Limb (tissue), 2 donors: ENCODE measurements around the gene PRDM2.

ENCODE experiments used
- DNase-seq, 2 donors: peaks; one replicate each; pipeline ENCODE4 v3.0.0-alpha.2; 2016; ENCODE audit errors: extremely low spot score in 2 of 2

PRDM2 gene

DNA sequence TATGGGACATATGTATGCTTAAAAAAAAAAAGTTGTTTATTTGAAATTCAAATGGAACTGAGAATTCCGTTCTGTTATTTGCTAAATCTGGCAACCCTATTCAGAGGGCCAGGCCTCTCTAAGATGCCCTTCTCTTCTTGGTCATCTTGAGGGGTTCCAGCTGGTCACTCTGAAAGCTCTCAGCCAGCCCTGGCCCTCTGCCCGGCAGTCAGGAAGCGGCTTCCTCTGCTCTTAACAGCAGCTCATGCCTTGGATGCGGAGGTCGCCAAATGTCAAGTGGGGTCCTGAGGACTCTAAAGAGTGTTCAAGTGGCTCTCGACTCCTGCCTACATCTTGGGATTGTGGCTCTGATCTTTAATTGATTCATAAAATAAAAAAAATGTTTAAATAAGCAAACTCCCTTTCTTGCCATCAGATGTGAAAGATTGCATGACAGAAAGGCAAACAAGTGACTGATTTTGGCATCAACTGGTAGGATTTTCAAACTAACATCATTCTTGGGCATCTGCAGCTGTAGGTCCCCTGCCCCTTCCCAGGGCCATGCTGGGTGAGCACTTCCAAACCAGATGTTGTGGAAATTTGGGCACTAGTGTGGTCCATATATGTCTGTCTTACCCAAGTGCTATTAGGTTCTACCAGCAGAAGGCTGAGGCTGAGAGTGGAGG, 130.8 kb downstream of the PRDM2 start:
- DNase-seq: no peak

DNA sequence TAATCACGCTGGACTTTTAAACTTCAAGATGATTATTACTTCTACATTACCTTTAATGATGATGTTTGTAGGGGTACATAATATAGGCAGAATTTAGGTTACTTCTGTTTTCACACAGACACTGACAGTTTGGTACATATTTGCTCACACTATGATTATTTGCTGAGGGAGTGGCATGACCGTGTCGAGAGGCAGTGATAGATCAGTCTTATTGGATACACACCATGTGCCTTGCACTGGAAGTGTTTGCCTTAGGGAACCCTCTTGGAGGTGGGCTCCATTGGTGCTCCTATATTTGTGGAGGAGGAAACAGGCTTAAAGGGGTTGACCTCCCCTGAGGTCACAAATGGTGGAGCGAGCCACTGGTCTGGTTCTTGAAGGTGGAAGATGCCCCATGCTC, 132.1 kb downstream of the PRDM2 start:
- DNase-seq: no peak

DNA sequence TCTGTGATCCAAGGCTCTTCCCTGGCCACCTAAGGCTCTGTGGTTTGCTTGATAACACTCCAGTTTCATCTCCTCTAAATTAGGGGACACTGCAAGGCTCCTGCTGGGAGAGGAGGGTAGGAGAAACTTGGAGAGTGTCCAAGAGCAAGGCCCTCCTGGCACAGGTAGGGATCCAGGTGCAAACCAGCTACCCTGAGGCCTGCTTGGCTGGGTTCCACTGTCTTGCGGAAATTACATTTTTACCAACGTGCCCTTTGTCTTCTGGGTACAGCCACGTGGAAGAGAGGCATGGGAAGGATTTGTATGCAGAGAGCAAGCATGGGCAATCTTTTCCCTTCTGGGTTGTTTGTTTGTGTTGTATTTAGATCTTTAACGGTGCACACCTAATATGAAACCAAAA, 132.5 kb downstream of the PRDM2 start:
- DNase-seq: no peak

DNA sequence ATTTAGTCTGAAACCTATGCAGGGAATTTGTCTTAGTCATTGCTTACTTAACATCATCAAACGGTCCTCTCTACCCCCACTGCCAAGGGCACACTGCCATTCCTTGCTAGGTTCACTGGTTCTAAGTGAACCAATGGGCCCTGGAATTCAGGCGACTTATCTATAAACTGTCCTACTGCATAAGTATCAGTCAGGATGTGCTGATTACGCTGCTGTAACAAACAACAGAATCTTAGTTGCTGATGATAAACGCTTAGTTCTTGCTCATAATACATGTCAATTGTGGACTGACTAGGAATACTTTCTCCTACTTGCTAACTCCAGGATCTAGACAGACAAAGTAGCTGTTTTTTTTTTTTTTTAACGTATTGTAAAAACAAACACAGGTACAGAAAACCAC, 136.1 kb downstream of the PRDM2 start:
- no peak for DNase-seq

DNA sequence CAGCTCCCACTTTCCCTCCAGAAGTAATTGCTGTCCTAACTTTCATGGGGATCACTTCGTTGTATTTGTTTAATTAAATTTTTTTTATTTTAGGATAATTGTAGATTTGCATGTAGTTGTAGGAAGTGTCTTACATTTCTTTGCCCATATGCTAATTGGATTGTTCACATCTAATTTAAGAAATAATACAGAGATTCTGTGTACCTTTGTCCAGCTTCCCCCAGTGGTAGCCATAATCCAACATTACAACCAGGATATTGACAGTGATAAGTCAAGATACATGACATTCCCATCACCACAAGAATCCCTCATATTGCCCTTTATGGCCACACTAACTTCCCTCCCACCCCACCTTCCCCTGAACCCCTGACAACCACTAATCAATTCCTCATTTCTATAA, 136.6 kb downstream of the PRDM2 start:
- no peak for DNase-seq

DNA sequence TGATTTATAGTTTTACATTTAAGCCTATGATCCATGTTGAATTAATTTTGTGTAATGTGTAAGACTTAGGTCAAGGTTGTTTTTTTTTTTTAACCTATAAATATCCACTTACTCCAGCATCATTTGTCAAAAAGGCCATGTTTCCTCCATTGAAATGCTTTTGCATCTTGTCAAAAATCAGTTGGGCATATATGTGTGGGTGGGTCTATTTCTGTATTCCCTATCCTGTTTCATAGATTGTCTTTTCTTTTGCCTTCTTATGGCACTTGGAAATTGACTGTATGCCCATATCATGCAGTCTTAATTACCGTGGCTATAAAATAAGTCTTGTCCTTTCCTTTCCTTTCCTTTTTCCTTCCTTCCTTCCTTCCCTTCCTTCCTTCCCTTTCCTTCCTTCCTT, 138.2 kb downstream of the PRDM2 start:
- no peak for DNase-seq

DNA sequence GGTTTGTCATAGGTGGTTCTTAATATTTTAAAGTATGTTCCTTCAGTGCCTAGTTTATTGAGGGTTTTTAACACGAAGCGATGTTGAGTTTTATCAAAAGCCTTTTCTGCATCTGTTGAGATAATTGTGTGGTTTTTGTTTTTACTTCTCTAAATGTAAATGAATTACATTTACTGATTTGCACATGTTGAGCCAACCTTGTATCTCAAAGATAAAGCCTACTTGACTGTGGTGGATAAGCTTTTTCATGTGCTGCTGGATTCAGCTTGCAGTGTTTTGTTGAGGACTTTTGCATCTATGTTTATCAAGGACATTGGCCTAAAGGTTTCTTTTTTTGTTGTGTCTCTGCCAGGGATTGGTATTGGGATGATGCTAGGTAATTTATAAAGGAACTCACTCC, 142.5 kb downstream of the PRDM2 start:
- no peak for DNase-seq

DNA sequence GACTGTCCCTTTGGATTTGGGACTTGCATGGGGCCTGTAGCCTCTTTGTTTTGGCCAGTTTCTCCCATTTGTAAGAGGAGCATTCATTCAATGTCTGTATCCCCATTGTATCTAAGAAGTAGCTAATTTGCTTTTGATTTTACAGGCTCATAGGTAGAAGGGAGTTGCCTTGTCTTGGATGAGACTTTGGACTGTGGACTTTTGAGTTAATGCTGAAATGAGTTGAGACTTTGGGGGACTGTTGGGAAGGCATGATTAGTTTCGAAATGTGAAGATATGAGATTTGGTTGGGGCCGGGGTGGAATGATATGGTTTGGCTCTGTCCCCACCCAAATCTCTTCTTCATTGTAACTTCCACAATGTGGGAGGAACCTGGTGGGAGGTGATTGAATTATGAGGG, 151.7 kb downstream of the PRDM2 start:
- DNase-seq: no peak

DNA sequence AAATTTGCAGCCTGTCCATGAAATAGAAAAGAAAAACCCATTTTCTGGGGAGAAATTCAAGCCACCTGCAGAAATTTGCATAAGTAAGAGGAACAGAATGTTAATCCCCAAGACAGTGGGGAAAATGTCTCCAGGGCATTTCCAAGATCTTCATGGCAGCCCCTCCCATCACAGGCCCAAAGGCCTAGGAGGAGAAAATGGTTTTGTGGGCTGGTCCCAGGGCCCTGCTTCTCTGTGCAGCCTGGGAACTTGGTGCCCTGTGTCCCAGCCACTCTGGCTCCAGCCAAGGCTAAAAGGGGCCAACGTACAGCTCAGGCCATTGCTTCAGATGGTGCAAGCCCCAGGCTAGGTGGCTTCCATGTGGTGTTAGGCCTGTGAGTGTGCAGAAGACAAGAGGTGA, 155.6 kb downstream of the PRDM2 start:
- DNase-seq: no peak

DNA sequence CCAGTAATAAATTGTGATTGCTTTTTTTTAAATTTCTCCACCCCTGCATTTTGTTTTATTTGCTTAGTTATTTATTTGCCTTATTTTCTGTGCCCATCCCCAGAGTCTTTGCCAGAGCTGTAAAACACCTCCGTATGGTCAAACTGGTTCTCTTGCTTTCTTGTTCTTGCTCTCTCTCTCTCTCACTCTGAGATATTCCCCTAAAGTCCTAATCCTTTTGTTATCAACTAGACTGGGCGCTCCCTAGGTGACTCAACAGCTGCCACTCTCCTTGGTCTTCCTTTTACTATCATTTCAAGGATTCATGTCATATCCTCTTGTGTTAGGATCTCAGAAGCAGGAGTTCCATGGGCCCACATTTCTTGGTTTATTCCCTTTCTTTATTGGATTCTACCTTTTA, 160.0 kb downstream of the PRDM2 start:
- no peak for DNase-seq

DNA sequence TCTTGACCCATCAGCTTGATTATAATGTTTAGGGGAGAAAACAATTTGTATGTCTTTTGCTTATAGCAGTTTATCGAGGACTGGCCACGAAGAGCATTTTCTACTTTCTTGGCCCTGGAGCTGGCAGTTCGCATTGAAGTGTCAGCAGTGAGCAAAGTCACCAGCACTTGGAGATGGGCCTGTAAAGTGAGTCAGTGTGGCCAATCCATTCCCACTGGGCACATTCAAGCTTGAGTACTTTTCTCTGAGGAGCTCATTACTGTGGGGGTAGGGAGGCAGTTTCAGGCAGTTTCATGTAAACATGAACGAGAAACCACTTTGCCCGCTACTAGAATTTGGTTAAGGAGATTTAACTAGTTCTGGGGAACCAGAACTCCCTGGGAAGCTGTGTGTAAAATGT, 164.8 kb downstream of the PRDM2 start:
- no peak for DNase-seq

DNA sequence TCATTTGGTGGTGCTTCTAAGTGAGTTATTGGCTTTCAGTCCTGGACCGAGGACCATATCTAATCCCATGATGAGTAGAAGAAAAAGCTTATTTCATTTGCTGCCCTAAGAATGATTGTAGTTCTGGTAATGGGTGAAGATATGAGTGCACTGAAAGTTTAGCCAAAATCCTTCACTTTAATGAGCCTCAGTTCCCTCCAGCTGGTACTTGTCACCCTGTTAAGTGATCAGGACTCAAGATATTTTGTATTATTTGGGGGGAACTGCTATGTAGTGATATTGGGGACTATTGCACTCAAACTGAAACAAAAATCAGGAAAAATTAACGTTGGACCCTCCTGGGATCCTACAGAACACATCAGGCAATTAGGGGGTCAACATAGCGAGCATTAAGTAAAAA, 165.9 kb downstream of the PRDM2 start:
- no peak for DNase-seq

DNA sequence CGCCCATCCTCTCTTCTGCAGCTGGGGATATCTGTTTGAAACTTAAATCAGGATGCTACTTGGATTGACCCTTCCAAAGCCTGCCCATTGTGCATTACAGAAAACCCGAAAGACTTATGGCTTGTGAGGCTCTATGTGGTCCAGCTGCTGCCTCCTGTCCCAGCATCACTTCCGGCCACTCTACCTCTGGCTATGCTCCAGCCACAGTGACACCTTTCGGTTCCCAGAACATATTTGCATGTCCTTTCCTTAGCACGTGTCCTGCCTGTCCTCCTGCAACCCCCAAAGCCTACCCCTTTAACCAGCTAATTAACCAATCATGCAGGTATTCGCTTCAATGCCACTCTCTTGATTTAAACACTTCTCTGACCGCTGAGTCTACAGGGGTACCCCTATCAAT, 167.6 kb downstream of the PRDM2 start:
- no peak for DNase-seq

DNA sequence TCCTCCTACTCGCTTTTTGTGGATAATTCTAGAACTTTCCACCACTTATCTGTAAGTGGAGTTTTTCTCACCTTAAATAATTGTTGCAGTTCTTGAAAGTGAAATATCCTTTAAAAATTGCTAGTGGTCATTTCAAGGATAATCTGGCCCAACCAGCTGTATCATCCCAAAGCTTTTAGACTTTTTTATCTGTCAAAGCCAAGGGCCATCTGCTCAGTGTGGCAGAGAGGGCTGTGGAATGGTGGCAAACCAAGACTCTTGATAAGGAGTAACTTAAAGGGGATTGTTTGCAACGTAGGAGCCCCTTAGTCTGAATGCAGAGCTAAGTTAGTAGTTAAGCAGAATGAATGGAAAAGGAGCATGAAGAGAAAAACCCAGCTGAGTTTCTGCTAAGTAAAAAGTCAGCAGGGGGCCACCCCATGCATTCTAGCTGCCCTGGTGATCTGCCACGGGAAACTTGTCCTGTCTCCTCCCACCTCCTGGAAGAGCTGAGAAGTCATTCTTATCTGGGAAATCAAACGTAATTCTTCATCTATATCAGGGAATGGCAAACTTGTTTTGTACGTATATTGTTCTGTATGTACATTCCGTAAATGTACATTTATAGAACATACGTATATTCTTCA, 169.3 kb downstream of the PRDM2 start:
- DNase-seq: no peak

DNA sequence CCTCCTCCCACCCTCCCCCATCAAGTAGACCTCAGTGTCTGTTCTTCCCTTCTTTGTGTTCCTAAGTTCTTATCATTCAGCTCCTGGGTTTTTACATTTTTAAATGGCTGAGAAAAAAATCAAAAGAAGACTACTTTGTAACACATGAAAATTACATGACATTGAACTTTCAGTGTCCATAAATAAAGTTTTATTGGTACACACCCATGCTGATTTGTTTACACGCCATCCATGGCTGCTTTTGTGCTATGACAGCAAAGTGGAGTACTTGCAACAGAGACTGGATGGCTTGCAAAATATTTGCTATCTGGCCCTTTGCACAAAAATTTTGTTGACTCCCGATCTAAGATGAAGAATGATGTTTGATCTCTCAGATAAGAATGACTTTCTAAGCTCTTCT, 171.4 kb downstream of the PRDM2 start:
- DNase-seq: no peak

DNA sequence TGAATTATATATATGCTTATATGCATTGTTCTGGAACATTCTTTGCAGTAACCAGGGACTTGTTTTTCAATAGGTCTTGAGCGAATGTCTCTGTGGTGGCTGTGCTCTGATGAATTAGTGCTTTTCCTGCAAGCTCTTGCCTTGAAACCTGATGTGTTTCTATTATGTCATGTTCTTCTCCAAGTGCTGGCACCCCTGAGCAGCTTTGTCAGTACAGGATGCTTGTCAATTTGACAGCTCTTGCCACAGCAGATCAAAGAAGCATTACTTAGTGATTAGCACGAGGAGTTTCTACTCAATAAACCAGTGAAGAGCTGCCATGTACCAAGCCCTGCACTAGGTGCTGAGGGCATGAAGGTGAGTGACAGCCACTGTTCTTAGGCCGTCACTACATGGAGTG, 171.9 kb downstream of the PRDM2 start:
- no peak for DNase-seq

DNA sequence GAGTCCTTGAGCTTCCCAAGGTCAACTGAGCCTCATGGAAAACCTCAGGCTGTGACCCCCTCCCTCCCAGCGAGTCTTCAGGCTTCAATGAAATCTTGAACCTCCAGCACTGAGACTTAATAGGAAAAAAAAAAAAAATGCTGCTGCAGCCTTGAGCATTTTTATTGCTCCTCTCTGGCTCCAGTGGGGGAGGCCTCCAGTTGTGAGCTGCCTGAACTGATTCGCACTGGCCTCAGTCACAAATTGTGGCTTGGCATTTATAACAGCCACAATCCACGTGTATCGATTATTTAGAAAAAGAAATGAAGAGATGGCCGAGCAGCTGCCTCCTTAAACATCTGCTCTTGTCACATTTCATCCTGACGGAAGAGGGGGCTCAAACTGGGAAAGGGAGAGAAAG, 173.0 kb downstream of the PRDM2 start:
- no peak for DNase-seq
